ENCODE measurements around the gene UBXN6. TPM values are rescaled to one million over a fixed set of nuclear protein-coding genes. Genes with fewer than 3 reads are reported as not detected.

The UBXN6 gene
- total RNA-seq, 1 experiment from 2014 or later: 76.5 TPM

DNA sequence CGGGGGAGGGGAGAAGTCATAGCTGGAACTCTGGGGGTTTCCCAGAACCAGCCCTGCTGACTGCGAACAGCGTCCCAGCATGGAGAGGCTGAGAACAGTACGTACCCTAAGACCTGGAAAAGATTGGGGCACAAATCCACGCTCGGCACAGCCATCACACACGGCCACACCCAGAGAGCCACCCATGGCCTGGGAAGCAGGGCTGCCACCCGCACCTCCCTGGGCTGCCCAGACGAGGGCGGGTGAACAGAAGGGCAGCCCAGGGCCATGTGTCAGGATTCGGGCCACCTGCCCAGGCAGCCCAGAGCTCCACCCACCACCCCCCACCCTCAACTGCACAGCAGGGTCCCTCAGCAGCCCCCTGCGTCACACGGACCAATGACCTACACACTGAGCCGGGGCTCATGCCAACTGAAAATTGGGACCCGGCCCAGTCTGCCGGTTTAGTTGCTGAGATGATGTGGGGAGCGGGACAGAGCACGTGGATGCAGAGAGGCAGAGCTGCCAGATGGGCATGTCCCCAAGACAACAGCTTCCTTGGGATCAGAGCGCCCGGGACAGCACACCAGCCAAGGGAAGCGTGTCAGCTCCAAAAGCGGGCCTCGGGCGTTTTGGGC lies 8.5 kb downstream of the UBXN6 start:
- H3K9ac ChIP-seq (ENCODE audit: low read length): no peak overlapping the region
- no peaks in the 10 kb centered on the region for H4K20me1 ChIP-seq (ENCODE audit: insufficient read depth)
- H3K79me2 ChIP-seq (ENCODE audit: insufficient read depth, low read length): no peaks in the 10 kb centered on the region
- ChIA-PET RAD21 (ENCODE audit: low non-redundant PET in 1 of 2, low total read pairs in 2 of 2, uncharacterized antibody in 2 of 2, unreplicated experiment in 2 of 2) (no interaction called here), CTCF (no interaction called here), POLR2A (interaction anchor here (1.4 kb wide), 1 partner anchor 22 kb away, joined by 3 read pairs; the partner anchor contains the start of gene HDGFL2)
- ATAC-seq (peak; percentile 23; the same call in 1 of the 2 replicates), DNase-seq (ENCODE audit: low read depth, low spot score) (no peak)
- H3K4me3 ChIP-seq (replicated peaks in 1 of 2; ENCODE audit: low read depth in 1 of 2, low read length in 2 of 2): no peak overlapping the region
- H3K4me1 ChIP-seq (ENCODE audit: control insufficient read depth in 1 of 2, insufficient read depth in 2 of 2, low read length in 2 of 2): no peaks in the 10 kb centered on the region
- intact Hi-C loops (cut with micrococcal nuclease): no loop called here
- no peaks in the 10 kb centered on the region for H3K27me3 ChIP-seq (ENCODE audit: insufficient read depth, low read length)
- no peaks in the 10 kb centered on the region for H3K9me2 ChIP-seq (ENCODE audit: insufficient read depth)
- peaks cover 10 to 27% of the 10 kb centered on the region in 2 experiments for H3K36me3 ChIP-seq (ENCODE audit: control insufficient read depth in 1 of 2, insufficient read depth in 2 of 2, low read length in 2 of 2)
- TF ChIP-seq EZH2 (IDR thresholded peaks at IDR 0.05) (no peak), EZH2phosphoT487 (IDR thresholded peaks at IDR 0.05; ENCODE audit: borderline replicate concordance) (no peak), REST (IDR thresholded peaks at IDR 0.05; ENCODE audit: low read depth) (no peak), EGR1 (IDR thresholded peaks at IDR 0.05; ENCODE audit: low read depth) (no peak), RAD21 (IDR thresholded peaks at IDR 0.05; ENCODE audit: low read depth) (no peak), CEBPB (IDR thresholded peaks at IDR 0.05; ENCODE audit: low read depth) (no peak), ZBTB33 (IDR thresholded peaks at IDR 0.05; ENCODE audit: extremely low read depth, insufficient replicate concordance, low read length) (no peak), MAX (IDR thresholded peaks at IDR 0.05) (no peak), POLR2A (IDR thresholded peaks at IDR 0.05; ENCODE audit: borderline replicate concordance, extremely low read depth, insufficient read depth, insufficient read length) (no peak), SIN3A (IDR thresholded peaks at IDR 0.05; ENCODE audit: low read depth) (no peak), YY1 (IDR thresholded peaks at IDR 0.05; ENCODE audit: extremely low read depth, insufficient replicate concordance, low read depth, low read length) (no peak), ZNF274 (IDR thresholded peaks at IDR 0.05; ENCODE audit: low read depth, low read length) (no peak), TCF7L2 (IDR thresholded peaks at IDR 0.05; ENCODE audit: borderline replicate concordance, extremely low read depth, insufficient read depth, insufficient read length) (no peak)
- TF ChIP-seq, protein P1, sequence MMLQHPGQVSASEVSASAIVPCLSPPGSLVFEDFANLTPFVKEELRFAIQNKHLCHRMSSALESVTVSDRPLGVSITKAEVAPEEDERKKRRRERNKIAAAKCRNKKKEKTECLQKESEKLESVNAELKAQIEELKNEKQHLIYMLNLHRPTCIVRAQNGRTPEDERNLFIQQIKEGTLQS (IDR thresholded peaks at IDR 0.05): no peak
- no peak overlapping the region for H2AFZ ChIP-seq (ENCODE audit: low read depth, low read length, poor library complexity, severe bottlenecking)
- no peaks in the 10 kb centered on the region for H3K9me3 ChIP-seq (ENCODE audit: control insufficient read depth in 1 of 2, insufficient read depth in 1 of 2, low read depth in 1 of 2, low read length in 2 of 2)
- no TSS peak for BruUV-seq (replicated peaks)
- H3K27ac ChIP-seq (ENCODE audit: low read depth, low read length): no peak overlapping the region
- no peak overlapping the region for H3K4me2 ChIP-seq (ENCODE audit: low read length)
